ENCODE data around the gene CES3.

- TF ChIP-seq CTCF (IDR thresholded peaks at IDR 0.05), result no peak
- no peak for TF ChIP-seq POLR2A (IDR thresholded peaks at IDR 0.05)
- TF ChIP-seq EP300 (IDR thresholded peaks at IDR 0.05), result no peak
These were observed 796 bp upstream of the CES3 start for GRCh38 chr16:66960270-66960669.

Data from upper lobe of left lung (tissue), 4 donors.